Body of pancreas (tissue), 4 donors: Measurements from ENCODE around the gene KCTD11. TPM values are rescaled to one million over a fixed set of nuclear protein-coding genes. Genes with fewer than 3 reads are reported as not detected.
A peak's percentile ranks its signal among the peaks of the same experiment; 100 is the strongest.
"Not testable (repeated sequence)": the region's sequence is repeated elsewhere in the genome, so short reads cannot be mapped to it uniquely, and the experiment has no call there.

Experiments used
- ATAC-seq: fragments of 150-250 bp; one replicate; pipeline ENCODE4 v1.9.1; 2016
- DNase-seq, 4 donors: peaks; one replicate each; pipeline ENCODE4 v3.0.0-alpha.2; 2019
- H3K27ac ChIP-seq, 4 donors: fragments of 200-600 bp; sonication (generic); 1 replicate in 3 of 4; 2 replicates in 1 of 4; pipeline versions ENCODE4 v1.5.1 to v1.6.1; 2016 to 2019; ENCODE audit warnings: mild to moderate bottlenecking in 1 of 4, mixed read lengths in 1 of 4, moderate library complexity in 1 of 4
- H3K27me3 ChIP-seq, 2 donors: fragments of 200-600 bp; sonication (generic); one replicate each; pipeline ENCODE4 v1.6.0; 2016; ENCODE audit warnings: mild to moderate bottlenecking in 1 of 2
- H3K36me3 ChIP-seq, 2 donors: fragments of 200-600 bp; sonication (generic); replicated peaks in 1 of 2; 2 replicates each; pipeline ENCODE4 v1.5.1; 2016; ENCODE audit warnings: low read depth in 2 of 2; ENCODE audit not compliant: insufficient read depth in 1 of 2
- H3K4me1 ChIP-seq: fragments of 200-600 bp; sonication (generic); one replicate; pipeline ENCODE4 v1.6.0; 2016
- H3K4me3 ChIP-seq, 2 donors: fragments of 200-600 bp; sonication (generic); 1 replicate in 1 of 2; 2 replicates in 1 of 2; pipeline ENCODE4 v1.5.1; 2016 to 2019
- H3K9me3 ChIP-seq, 3 donors: fragments of 200-600 bp; sonication (generic); 1 replicate in 2 of 3; 2 replicates in 1 of 3; pipeline ENCODE4 v1.5.1; 2016
- POLR2A ChIP-seq, 3 donors: fragments of 450-650 bp; IDR thresholded peaks; one replicate each; pipeline ENCODE4 v1.6.1; 2016; ENCODE audit warnings: antibody characterized with exemption in 3 of 3, mild to moderate bottlenecking in 2 of 3
- WGBS, 2 donors: methylation state at CpG; one replicate each; pipeline ENCODE4 v1.1.5; 2017; 5-methylcytosine and 5-hydroxymethylcytosine counted together
- intact Hi-C: fragments of 100-400 bp; cut with DNase I; formaldehyde crosslinking; loops from one replicate; pipeline ENCODE4 v1.15.1; 2023
- total RNA-seq, 2 donors: library from RNA; depleted of rRNA; stranded (reverse); fragments of >200 nt; gene quantifications; one replicate each; pipeline ENCODE4 v1.1.0, GENCODE V29; 2016
- TF ChIP-seq, protein P1 (sequence below), 7 experiments: fragments of 450-650 bp in 4 of 7; fragments of 200-600 bp in 3 of 7; sonication (generic) in 3 of 7; IDR thresholded peaks; one replicate each; pipeline ENCODE4 v1.5.1; 2016 to 2019; ENCODE audit warnings: antibody characterized with exemption in 7 of 7

The KCTD11 gene
- total RNA-seq, 2 donors from 2014 or later: 2.6 to 5.6 TPM

DNA sequence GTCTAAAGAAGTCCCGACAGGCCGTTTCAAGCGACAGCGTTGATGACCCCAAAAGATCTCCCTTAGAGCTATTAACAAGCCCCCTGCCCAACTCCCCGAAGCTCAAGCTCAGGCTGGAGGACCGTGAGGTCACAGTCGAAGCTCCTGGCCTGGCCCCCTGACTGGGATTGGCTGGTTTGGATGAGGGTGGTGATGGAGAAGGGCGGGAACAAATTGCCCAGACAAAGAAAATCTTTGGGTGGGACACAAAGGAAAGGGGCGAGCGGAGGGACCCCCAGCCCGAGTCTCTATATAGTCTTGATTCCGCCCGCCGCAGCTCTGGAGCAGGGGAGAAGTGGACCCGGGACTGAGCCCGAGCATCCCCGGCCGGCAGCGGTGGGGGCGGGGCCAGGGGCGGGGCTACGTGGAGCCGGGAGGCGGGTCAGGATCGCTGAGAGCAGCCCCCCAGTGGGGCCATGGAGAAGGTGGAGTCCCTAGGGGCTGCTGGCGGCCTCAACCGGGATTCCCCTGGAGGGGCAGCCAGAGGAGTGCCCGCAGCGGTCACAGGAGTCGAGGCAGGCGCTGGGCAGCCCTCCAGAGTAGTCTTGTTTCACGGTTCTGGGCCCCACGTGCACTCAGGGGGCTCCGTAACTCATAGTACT is 21.8 kb upstream of the KCTD11 start:
- intact Hi-C loops: no loop called here
- ATAC-seq (peak; percentile 44), DNase-seq (peak; percentile 62 to 79 (median 72))
- Histone ChIP-seq H3K27ac (peak overlapping the region; percentile 79 to 92 (median 89)), H3K4me3 (peak overlapping the region; percentile 5 to 94), H3K36me3 (peaks cover 0 to 3% of the 10 kb centered on the region in 2 donors), H3K4me1 (peaks cover 25% of the 10 kb centered on the region), H3K27me3 (no peaks in the 10 kb centered on the region), H3K9me3 (no peaks in the 10 kb centered on the region)
- 0% methylated on average over 21 to 26 of the region's 34 CpGs for WGBS, 2 donors
- TF ChIP-seq, protein P1, sequence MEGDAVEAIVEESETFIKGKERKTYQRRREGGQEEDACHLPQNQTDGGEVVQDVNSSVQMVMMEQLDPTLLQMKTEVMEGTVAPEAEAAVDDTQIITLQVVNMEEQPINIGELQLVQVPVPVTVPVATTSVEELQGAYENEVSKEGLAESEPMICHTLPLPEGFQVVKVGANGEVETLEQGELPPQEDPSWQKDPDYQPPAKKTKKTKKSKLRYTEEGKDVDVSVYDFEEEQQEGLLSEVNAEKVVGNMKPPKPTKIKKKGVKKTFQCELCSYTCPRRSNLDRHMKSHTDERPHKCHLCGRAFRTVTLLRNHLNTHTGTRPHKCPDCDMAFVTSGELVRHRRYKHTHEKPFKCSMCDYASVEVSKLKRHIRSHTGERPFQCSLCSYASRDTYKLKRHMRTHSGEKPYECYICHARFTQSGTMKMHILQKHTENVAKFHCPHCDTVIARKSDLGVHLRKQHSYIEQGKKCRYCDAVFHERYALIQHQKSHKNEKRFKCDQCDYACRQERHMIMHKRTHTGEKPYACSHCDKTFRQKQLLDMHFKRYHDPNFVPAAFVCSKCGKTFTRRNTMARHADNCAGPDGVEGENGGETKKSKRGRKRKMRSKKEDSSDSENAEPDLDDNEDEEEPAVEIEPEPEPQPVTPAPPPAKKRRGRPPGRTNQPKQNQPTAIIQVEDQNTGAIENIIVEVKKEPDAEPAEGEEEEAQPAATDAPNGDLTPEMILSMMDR (IDR thresholded peaks at IDR 0.05): no peak
- TF ChIP-seq POLR2A (IDR thresholded peaks at IDR 0.05): no peak

GRCh38 chr17:7330638-7331015 is 21.3 kb upstream of the KCTD11 start:
- 50 to 54% methylated on average over 12 of the region's 13 CpGs for WGBS, 2 donors
- no peak for DNase-seq
- no peak for ATAC-seq
- Histone ChIP-seq H3K36me3 (no peaks in the 10 kb centered on the region), H3K4me1 (peaks cover 25% of the 10 kb centered on the region), H3K9me3 (no peaks in the 10 kb centered on the region), H3K27ac (peak overlapping the region in 3 of 4 donors; percentile 79 to 92 (median 92)), H3K4me3 (no peak overlapping the region), H3K27me3 (no peaks in the 10 kb centered on the region)
- intact Hi-C loops: no loop called here
- TF ChIP-seq, protein P1 (IDR thresholded peaks at IDR 0.05): no peak
- no peak for TF ChIP-seq POLR2A (IDR thresholded peaks at IDR 0.05)

DNA sequence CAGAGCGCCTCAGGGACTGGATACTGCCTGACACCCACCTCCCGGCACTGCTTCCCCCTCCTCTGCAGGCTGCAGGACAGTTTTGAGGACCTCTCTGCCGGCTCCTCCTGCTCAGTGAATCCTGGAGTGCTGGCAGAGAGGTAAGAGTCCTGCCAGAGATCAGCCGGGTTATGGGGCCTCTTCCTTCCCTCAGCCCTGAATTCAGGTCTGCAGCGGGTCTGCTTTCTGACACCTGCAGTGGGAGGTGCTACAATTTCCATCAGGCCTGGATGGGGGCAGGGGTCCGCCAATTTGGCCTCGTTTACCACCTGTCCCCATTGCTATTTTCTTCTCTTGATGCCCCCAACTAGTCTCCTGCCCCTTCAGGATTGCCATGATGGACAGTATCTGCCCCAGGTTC is 19.9 kb upstream of the KCTD11 start:
- 34 to 42% methylated on average over 7 of the region's 7 CpGs for WGBS, 2 donors
- Histone ChIP-seq H3K4me1 (peaks cover 25% of the 10 kb centered on the region), H3K9me3 (no peaks in the 10 kb centered on the region), H3K4me3 (no peak overlapping the region), H3K27me3 (no peaks in the 10 kb centered on the region), H3K27ac (no peak overlapping the region), H3K36me3 (no peaks in the 10 kb centered on the region)
- TF ChIP-seq, protein P1 (IDR thresholded peaks at IDR 0.05): no peak
- no peak for TF ChIP-seq POLR2A (IDR thresholded peaks at IDR 0.05)
- intact Hi-C loops: no loop called here
- ATAC-seq (no peak), DNase-seq (no peak)

GRCh38 chr17:7332600-7333069 is 19.3 kb upstream of the KCTD11 start:
- H3K27ac ChIP-seq, H3K4me3 ChIP-seq, ATAC-seq, H3K9me3 ChIP-seq, intact Hi-C loops, DNase-seq, H3K27me3 ChIP-seq, H3K36me3 ChIP-seq: not testable (repeated sequence)
- WGBS, 2 donors: 44 to 45% methylated on average over 14 of the region's 14 CpGs
- H3K4me1 ChIP-seq: peaks cover 23% of the 10 kb centered on the region

- H3K27ac ChIP-seq: no peak overlapping the region
- no peaks in the 10 kb centered on the region for H3K27me3 ChIP-seq
- peaks cover 9% of the 10 kb centered on the region for H3K4me1 ChIP-seq
- 63 to 70% methylated on average over 3 of the region's 3 CpGs for WGBS, 2 donors
- no peaks in the 10 kb centered on the region for H3K9me3 ChIP-seq
- no peak for DNase-seq
- intact Hi-C loops: no loop called here
- no peaks in the 10 kb centered on the region for H3K36me3 ChIP-seq
- no peak for ATAC-seq
- TF ChIP-seq, protein P1 (IDR thresholded peaks at IDR 0.05): no peak
- TF ChIP-seq POLR2A (IDR thresholded peaks at IDR 0.05): no peak
- no peak overlapping the region for H3K4me3 ChIP-seq
Measured at GRCh38 chr17:7334938-7335538, 16.9 kb upstream of the KCTD11 start.

DNA sequence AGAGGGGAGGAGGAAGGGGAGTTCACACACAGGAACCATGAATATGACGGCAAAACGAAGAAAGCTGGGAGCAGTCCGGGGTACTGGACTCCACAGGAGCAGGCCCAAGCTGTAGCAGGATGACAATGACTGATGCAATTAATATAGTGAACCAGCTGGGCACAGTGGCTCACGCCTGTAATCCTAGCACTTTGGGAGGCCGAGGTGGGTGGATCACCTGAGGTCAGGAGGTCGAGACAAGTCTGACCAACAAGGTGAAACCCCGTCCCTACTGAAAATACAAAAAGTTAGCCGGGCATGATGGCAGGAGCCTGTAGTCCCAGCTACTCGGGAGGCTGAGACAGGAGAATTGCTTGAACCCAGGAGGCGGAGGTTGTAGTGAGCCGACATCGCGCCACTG is 16.2 kb upstream of the KCTD11 start:
- 80% methylated on average over 13 of the region's 13 CpGs for WGBS, 2 donors
- H3K27ac ChIP-seq, intact Hi-C loops: not testable (repeated sequence)

More for the DNA sequence above, 16.2 kb upstream of the KCTD11 start:
- not testable (repeated sequence) for H3K36me3 ChIP-seq, ATAC-seq, H3K27me3 ChIP-seq, H3K9me3 ChIP-seq, H3K4me3 ChIP-seq, H3K4me1 ChIP-seq, DNase-seq
